Activated T-helper 1 cell treated with anti-CD3 and anti-CD28 coated beads, Interleukin-12 subunit alpha, Interleukin-12 subunit beta, Interleukin-2, Interleukin-4 antibody, amounts not matched to agents 30 ng/mL and 10 ng/mL and 1 ng/mL, durations not matched to agents 14 hours and 24 hours and 36 hours (primary cell): ENCODE data around the gene GPR158. TPM values are rescaled to one million over a fixed set of nuclear protein-coding genes. Genes with fewer than 3 reads are reported as not detected.

Experiments
- DNase-seq: peaks from one replicate; pipeline ENCODE4 v3.0.0; 2021; ENCODE audit warnings: low spot score
- H3K27ac Mint-ChIP-seq: one replicate; pipeline ENCODE4 v1.8.0; 2021; ENCODE audit warnings: mild to moderate bottlenecking, mixed read lengths
- H3K27me3 Mint-ChIP-seq: one replicate; pipeline ENCODE4 v1.8.0; 2022; ENCODE audit warnings: mild to moderate bottlenecking, moderate library complexity, mixed read lengths; ENCODE audit not compliant: insufficient read depth
- H3K36me3 Mint-ChIP-seq: one replicate; pipeline ENCODE4 v1.8.0; 2021; ENCODE audit warnings: low read depth, mixed read lengths
- H3K4me1 Mint-ChIP-seq: one replicate; pipeline ENCODE4 v1.8.0; 2021; ENCODE audit warnings: low read depth, mixed read lengths
- H3K4me3 Mint-ChIP-seq: one replicate; pipeline ENCODE4 v1.8.0; 2021; ENCODE audit warnings: mild to moderate bottlenecking, moderate library complexity, mixed read lengths
- H3K9me3 Mint-ChIP-seq: one replicate; pipeline ENCODE4 v1.8.0; 2021; ENCODE audit warnings: mixed read lengths
- intact Hi-C: fragments of 100-400 bp; cut with micrococcal nuclease; formaldehyde crosslinking; loops from one replicate; pipeline ENCODE4 v1.15.1; 2024
- total RNA-seq: library from RNA; stranded (reverse); gene quantifications from 2 replicates; pipeline ENCODE4 v1.2.3, GENCODE V29; 2022

Gene GPR158
- total RNA-seq, 1 donor from 2014 or later = not detected

DNA sequence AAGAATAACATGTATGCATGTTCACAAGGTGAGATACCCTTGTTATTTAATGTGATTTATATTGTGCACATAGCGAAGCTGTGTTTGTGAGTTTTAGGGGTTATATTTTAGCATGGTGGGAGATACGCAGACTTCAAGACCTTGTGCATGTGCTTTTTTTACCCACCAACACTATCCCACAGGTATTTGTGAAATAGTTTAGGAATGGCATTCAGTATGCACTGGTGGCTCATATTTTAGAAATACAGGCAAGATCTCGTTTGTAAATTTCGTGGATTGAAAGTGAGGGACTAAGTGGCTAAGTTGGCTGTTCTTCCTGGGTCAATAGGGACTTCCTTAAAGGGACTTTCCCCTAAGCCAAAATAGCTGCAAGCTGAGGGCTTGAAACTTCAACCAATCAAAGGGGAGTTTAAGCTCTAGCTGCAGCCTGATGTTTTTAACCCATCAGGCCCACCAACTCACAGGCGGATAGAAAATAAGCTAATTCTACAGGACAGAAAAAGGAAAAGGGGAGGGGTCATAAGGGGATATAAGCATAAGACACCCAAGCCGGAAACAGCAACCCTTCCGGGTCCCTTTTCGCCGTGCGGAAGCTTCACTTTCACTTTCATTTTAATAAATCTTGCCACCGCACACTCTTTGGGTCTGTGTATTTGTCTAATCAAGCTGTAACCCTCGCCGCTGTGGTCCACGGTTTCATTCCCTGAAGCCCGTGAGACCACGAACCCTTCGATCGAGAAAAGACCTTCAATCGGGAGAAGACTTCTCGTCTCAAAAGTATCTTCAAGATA lies 291.0 kb downstream of the GPR158 start:
- no peak overlapping the region for H3K27ac Mint-ChIP-seq
- H3K4me3 Mint-ChIP-seq = no peak overlapping the region
- no peaks in the 10 kb centered on the region for H3K4me1 Mint-ChIP-seq
- no peaks in the 10 kb centered on the region for H3K36me3 Mint-ChIP-seq
- peaks cover 12% of the 10 kb centered on the region for H3K9me3 Mint-ChIP-seq
- DNase-seq = no peak
- no peaks in the 10 kb centered on the region for H3K27me3 Mint-ChIP-seq
- intact Hi-C loops = no loop called here

DNA sequence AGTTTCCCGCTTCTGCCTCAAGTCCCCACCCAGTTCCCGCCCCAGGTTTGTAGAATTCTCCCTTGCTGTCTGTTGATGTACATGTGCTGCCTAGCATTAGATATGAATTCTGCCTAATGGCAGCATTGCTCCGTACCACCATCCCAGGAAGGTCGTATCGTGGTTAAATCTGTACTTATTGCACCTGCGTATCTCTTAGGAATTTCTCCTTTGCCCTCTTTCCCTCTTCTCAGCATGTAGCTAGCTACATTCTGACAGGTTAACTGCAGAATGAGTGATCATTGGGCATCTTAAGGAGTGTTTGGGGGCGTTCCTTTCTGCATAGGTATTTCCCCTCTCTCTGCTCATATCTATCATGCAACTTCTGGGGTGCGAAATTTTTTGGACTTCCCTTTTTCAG lies 293.1 kb downstream of the GPR158 start:
- Mint-ChIP-seq H3K36me3 (no peaks in the 10 kb centered on the region), H3K27ac (no peak overlapping the region), H3K4me3 (no peak overlapping the region), H3K9me3 (peaks cover 6% of the 10 kb centered on the region), H3K27me3 (no peaks in the 10 kb centered on the region), H3K4me1 (no peaks in the 10 kb centered on the region)
- no peak for DNase-seq
- intact Hi-C loops = no loop called here

DNA sequence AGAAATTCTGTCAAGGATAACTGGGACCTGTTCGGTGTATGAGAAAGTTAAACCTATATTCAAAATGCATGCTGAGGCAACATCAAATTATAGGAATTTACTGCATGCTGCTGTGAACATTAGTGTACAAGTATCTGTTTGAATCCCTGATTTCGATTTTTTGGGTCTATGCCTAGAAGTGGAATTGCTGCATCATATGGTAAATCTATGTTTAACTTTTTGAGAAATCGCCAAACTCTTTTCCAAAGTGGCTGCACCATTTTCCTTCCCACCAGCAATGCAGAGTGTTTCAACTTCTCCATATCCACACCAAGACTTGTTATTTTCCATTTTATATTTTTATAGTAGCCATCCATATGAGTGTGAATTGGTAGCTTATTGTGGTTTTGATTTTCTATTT lies 306.7 kb downstream of the GPR158 start:
- no peaks in the 10 kb centered on the region for H3K27me3 Mint-ChIP-seq
- no peak for DNase-seq
- intact Hi-C loops = no loop called here
- no peaks in the 10 kb centered on the region for H3K4me1 Mint-ChIP-seq
- no peaks in the 10 kb centered on the region for H3K36me3 Mint-ChIP-seq
- H3K4me3 Mint-ChIP-seq = no peak overlapping the region
- H3K27ac Mint-ChIP-seq = no peak overlapping the region
- peaks cover 25% of the 10 kb centered on the region for H3K9me3 Mint-ChIP-seq

DNA sequence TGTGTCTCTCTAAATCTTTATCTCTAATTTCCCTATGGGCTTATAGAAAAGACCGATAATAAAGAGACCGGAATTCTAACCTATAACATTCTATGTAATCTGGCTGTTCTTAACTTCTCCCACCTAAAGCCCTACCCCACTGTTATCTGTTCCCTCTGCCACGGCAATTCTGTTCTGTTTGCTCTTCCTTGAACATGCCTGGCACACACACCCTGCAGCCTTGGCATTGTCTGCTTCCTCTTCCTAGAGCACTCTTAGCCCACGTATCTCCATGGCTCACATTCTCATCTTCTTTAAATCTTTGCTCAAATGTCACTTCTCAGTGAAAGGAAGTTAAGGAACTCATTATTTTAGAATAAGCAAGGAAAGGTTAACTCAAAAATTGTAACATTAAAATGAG lies 309.2 kb downstream of the GPR158 start:
- Mint-ChIP-seq H3K27ac (no peak overlapping the region), H3K4me3 (no peak overlapping the region), H3K36me3 (no peaks in the 10 kb centered on the region), H3K4me1 (no peaks in the 10 kb centered on the region), H3K27me3 (no peaks in the 10 kb centered on the region), H3K9me3 (peaks cover 28% of the 10 kb centered on the region)
- intact Hi-C loops = no loop called here
- DNase-seq = no peak

DNA sequence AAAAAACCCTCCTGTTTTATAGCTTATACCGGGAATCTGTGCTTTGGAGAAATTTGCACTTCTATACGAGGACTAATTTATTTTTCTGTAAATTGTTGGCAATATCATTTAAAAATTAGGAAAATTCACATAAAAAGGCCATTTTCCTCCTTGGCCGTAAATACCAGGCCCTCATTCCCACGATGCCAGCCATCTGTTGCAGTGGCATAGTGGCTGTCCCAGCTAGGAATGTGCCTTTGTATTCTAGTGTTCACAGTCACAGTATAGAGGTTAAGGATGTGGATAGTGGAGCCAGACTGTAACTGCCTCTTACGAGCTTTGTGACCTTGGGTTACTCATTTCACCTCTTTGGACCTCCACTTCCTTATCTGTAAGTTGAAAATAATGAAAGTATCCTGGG lies 312.5 kb downstream of the GPR158 start:
- H3K4me1 Mint-ChIP-seq = no peaks in the 10 kb centered on the region
- intact Hi-C loops = no loop called here
- DNase-seq = no peak
- H3K27me3 Mint-ChIP-seq = no peaks in the 10 kb centered on the region
- no peak overlapping the region for H3K4me3 Mint-ChIP-seq
- peaks cover 15% of the 10 kb centered on the region for H3K9me3 Mint-ChIP-seq
- no peak overlapping the region for H3K27ac Mint-ChIP-seq
- H3K36me3 Mint-ChIP-seq = no peaks in the 10 kb centered on the region

DNA sequence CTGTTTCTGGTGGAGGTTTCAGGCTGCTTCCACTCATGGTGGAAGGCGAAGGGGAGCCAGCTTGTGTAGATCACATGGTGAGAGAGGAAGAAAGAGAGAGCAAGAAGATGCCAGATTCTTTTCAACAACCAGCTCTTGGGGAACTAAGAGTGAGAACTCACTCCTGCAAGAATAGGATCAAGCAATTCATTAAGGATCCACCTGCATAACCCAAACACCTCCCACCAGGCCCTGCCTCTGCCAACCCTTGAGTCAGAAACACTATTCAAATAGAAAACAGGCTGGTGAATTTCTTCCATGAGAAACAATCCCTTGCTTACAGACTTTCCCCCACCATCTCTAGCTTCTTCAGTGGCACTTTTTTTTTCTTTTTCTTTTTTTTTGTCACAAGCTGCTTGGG lies 317.2 kb downstream of the GPR158 start:
- intact Hi-C loops = no loop called here
- no peak for DNase-seq
- Mint-ChIP-seq H3K27me3 (no peaks in the 10 kb centered on the region), H3K27ac (no peak overlapping the region), H3K36me3 (no peaks in the 10 kb centered on the region), H3K4me3 (no peak overlapping the region), H3K4me1 (no peaks in the 10 kb centered on the region), H3K9me3 (peaks cover 3% of the 10 kb centered on the region)

DNA sequence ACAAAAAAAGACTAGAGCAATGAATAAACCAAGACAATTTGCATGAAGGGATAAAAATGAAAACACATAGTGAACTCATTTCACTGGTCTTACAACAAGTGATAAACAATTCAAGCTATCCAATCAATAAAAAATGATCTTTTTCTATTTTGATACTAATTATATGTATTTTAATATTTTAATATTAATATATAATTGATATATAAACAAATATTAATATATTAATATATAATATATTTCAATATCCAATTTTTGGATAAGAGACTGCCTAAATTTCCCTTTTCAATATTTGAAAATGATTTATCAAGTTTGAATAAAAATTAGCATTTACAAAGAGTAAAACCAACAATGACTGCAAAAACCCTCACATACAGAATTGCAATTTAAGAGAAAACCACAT lies 317.9 kb downstream of the GPR158 start:
- no peaks in the 10 kb centered on the region for H3K36me3 Mint-ChIP-seq
- H3K9me3 Mint-ChIP-seq = peaks cover 3% of the 10 kb centered on the region
- no peak for DNase-seq
- no peak overlapping the region for H3K27ac Mint-ChIP-seq
- no peaks in the 10 kb centered on the region for H3K27me3 Mint-ChIP-seq
- intact Hi-C loops = no loop called here
- H3K4me3 Mint-ChIP-seq = no peak overlapping the region
- H3K4me1 Mint-ChIP-seq = no peaks in the 10 kb centered on the region

DNA sequence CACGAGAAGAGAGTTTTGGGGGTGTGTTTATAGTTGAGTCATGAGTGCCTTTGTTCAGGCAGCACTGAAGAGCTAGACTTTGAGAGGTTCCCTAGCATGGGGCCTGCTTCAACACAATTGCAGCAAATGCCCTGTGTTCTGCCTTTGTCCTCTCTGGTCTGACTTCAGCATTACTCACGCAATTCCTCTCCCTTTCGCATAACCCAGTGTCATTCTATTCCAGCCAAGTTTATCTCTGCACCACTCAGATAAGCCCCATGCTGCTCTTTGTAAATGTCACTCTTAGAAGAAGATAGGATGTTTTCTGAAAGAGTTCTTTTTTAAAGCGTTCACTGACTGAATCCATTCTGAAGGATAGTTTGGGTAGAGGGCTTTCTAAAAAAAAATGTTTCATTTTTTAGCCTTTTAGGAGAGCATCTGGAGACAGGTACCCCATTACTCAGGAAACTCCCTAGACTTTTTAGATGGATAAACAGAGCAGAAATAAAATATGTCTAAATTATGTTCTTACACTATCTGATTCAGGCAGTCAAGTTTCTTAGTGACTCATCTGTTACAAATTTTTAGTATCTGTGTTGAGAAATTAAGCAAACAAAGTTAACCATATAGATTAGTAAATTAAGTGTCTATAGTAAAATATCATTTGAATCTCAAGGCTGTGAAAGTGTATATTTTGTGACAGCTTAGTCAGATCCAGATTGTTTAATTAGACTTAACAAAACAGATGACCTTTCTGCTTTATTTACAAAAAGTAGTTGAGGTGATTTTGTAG lies 318.5 kb downstream of the GPR158 start:
- H3K27me3 Mint-ChIP-seq = no peaks in the 10 kb centered on the region
- no peak overlapping the region for H3K27ac Mint-ChIP-seq
- no peak overlapping the region for H3K4me3 Mint-ChIP-seq
- no peaks in the 10 kb centered on the region for H3K36me3 Mint-ChIP-seq
- H3K4me1 Mint-ChIP-seq = no peaks in the 10 kb centered on the region
- peaks cover 3% of the 10 kb centered on the region for H3K9me3 Mint-ChIP-seq
- intact Hi-C loops = no loop called here
- DNase-seq = no peak

DNA sequence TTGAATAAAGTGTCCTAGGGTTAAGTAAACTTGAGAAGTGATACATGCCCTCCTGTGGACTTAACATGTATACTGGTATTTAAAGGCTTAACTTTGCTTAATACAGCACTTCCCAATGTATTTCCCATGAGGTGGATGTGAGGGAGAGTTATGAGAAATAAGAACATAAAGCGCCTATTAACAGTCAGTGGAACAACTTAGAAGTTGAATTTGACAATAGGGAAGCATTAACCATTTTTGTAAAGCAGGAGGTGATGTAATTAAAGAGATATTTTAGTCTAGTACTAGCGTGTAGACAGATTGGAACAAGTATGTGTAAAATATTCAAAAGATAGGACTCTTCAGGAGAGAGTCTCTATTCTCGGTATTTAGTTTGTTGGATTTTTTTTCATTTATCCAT lies 322.4 kb downstream of the GPR158 start:
- Mint-ChIP-seq H3K36me3 (no peaks in the 10 kb centered on the region), H3K4me3 (no peak overlapping the region)
- no peak for DNase-seq

DNA sequence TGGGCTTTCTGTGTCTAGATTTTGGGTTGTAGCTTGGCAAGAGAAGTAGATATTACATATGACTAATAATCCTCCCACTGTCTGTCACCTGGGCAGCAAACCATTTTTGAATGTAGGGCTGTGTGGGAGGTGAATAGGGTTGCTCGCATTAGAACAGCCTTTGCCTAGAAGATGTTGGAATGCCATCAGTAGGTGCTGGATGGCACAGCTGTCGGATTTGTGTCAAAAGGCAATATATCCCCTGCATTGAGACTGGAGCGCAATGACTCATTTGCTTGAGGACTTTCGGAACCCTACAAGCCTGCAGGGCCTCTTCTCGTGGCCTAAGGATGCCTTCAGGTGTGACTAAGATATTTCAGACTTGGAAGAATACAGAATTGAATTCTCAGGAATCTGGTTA lies 323.8 kb downstream of the GPR158 start:
- no peaks in the 10 kb centered on the region for H3K4me1 Mint-ChIP-seq
- H3K27me3 Mint-ChIP-seq = no peaks in the 10 kb centered on the region
- no peak overlapping the region for H3K4me3 Mint-ChIP-seq
- intact Hi-C loops = no loop called here
- H3K36me3 Mint-ChIP-seq = no peaks in the 10 kb centered on the region
- no peaks in the 10 kb centered on the region for H3K9me3 Mint-ChIP-seq
- no peak overlapping the region for H3K27ac Mint-ChIP-seq
- no peak for DNase-seq

More for the DNA sequence above, 322.4 kb downstream of the GPR158 start:
- H3K27me3 Mint-ChIP-seq = no peaks in the 10 kb centered on the region
- H3K27ac Mint-ChIP-seq = no peak overlapping the region
- no peaks in the 10 kb centered on the region for H3K4me1 Mint-ChIP-seq
- intact Hi-C loops = no loop called here
- H3K9me3 Mint-ChIP-seq = no peaks in the 10 kb centered on the region

DNA sequence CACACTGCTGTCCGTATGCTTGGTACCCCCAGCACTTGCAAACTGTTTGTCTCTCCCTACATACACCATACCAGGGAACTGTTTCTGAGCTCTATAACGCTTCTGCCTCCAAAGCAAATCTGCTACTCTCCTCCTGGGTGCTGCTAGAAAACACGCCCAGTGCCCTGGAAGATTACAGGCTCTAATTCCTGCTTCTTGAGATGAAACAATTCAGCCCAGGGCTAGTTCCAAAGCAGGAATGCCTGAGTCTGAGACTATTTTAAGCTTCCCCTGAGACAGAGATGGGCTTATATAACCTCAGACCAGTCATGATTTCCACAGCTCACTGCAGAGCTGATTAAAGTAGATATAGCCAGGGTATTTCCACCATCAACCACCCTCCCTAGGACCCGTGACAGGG lies 327.1 kb downstream of the GPR158 start:
- Mint-ChIP-seq H3K4me3 (no peak overlapping the region), H3K9me3 (no peaks in the 10 kb centered on the region), H3K4me1 (no peaks in the 10 kb centered on the region), H3K27me3 (no peaks in the 10 kb centered on the region), H3K27ac (no peak overlapping the region), H3K36me3 (no peaks in the 10 kb centered on the region)
- intact Hi-C loops = no loop called here
- DNase-seq = no peak

DNA sequence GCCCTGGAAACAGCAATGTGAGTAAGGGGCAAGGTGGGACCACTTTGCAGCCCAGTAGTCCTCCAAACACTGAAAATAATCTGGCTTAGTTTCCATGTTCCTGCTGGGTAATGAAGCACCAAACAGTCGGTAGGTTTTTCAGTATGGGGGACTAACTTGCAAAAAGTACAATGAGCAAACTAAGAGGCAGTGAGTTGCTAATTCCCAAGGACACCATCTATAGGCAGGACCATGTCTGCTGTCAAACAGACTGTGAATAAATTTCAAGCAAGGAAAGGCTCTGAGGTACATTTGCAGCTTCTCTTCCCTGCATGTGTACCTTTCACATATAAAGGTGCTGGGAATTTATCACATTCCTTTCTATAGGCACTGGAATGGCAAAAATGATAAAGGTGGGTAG lies 327.7 kb downstream of the GPR158 start:
- no peak for DNase-seq
- Mint-ChIP-seq H3K27ac (no peak overlapping the region), H3K9me3 (no peaks in the 10 kb centered on the region), H3K4me3 (no peak overlapping the region), H3K4me1 (no peaks in the 10 kb centered on the region), H3K36me3 (no peaks in the 10 kb centered on the region), H3K27me3 (no peaks in the 10 kb centered on the region)
- intact Hi-C loops = no loop called here

DNA sequence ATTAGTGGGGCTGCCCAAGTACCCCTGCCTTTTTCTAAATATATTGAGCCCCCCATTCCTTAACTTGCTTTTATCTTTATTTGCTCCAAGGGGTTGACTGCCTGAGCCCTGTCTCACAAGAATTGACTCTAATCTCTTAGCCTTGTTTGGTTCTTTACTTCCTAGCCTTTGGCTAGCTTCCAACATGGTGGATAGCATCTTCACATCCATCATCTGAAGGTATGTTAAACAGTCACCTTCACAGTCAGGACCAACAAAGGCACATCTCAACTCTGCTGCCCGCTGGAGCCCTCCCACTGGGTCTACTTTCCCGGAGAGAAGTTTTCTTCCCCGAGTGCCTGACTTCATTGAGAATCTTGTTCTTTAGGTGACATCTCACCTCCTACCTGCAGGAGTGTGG lies 329.5 kb downstream of the GPR158 start:
- H3K4me1 Mint-ChIP-seq = no peaks in the 10 kb centered on the region
- peaks cover 5% of the 10 kb centered on the region for H3K9me3 Mint-ChIP-seq
- H3K27me3 Mint-ChIP-seq = no peaks in the 10 kb centered on the region
- no peak overlapping the region for H3K27ac Mint-ChIP-seq
- H3K4me3 Mint-ChIP-seq = no peak overlapping the region
- H3K36me3 Mint-ChIP-seq = no peaks in the 10 kb centered on the region
- intact Hi-C loops = no loop called here
- no peak for DNase-seq
